ENCODE data around the gene ARHGEF17. TPM values are rescaled to one million over a fixed set of nuclear protein-coding genes. Genes with fewer than 3 reads are reported as not detected.

The ARHGEF17 gene
- total RNA-seq, 4 donors from 2014 or later = 54.0 to 125 (median 61.4) TPM

DNA sequence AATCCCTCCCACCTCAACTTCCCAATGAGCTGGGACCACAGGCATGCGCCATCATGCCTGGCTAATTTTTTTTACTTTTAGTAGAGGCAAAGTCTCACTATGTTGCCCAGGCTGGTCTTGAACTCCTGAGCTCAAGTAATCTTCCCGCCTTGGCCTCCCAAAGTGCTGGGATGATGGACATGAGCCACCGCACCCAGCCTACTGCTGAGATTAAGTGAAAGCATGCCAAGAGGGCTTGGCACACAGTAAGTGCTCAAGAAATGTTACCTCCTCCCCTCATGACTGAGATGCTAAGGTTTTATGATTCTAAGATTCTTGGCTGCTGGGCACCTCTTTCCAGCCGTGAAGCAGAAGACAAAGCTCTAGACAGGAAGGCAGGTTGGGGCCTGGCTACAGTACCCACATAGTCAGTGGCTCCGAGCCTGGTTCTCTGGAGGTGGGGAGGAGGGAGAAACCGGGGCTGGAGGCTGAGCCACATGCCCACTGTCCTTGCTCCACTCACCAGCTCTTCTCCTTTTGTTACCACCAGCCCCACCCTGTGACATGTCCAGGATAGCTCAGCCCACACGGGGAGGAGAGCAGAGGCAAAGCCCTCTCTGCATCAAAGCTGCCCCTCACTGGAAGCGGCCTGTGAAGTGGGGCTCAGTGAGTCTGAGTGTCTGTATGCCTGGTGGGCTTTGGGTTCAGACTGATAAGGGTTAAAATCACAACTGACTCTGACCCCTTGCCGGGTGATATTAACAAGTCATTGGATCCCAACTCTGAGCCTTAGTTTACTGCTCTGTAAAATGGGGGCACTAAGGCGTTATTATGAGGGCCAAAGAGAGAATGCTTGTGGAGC lies 12.9 kb downstream of the ARHGEF17 start:
- DNase-seq = peak; percentile 54 to 62

DNA sequence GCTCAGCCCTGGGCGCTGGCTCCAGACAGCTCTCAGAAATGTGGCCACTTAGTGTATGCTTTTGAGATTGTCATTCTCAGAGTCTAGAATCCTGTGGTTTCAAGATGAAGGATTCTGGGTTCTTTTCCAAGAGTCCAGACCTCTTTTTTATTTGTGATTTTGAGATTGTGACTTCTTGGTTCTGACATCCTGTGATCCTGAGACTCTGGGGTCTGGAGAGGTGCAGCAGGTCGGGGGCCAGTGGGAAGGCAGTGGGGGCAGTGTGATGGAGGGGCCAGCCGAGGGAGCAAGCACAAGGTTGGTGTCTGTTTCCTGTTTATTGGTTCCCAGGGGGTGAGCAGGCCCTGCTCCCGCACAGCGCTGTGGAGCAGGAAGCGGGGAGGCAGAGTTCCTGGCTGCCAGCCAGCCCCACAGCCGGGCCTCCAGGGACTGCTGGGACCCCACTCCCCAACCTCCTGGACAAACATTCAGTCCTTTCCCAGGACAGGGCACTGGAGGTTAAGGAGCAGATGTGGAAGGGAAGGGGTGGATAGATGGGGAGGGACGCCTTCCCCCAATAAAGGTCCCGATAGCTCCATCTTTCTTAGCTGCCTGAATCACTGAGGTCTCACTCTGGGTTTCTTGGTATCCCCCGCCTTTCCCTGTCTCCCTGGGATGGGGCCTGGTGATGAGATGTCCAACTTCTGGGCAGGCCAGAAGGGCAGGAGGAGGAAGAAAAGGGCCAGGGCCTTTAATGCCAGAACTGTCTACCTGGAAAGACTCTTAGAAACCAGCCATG lies 13.7 kb downstream of the ARHGEF17 start:
- H3K36me3 ChIP-seq = no peaks in the 10 kb centered on the region
- H3K4me3 ChIP-seq (replicated peaks in 1 of 3) = no peak overlapping the region
- no peaks in the 10 kb centered on the region for H3K27me3 ChIP-seq
- 43 to 46% methylated on average over 10 of the region's 10 CpGs for WGBS, 2 donors
- intact Hi-C loops (cut with DNase I) = no loop called here
- TF ChIP-seq, protein P1, sequence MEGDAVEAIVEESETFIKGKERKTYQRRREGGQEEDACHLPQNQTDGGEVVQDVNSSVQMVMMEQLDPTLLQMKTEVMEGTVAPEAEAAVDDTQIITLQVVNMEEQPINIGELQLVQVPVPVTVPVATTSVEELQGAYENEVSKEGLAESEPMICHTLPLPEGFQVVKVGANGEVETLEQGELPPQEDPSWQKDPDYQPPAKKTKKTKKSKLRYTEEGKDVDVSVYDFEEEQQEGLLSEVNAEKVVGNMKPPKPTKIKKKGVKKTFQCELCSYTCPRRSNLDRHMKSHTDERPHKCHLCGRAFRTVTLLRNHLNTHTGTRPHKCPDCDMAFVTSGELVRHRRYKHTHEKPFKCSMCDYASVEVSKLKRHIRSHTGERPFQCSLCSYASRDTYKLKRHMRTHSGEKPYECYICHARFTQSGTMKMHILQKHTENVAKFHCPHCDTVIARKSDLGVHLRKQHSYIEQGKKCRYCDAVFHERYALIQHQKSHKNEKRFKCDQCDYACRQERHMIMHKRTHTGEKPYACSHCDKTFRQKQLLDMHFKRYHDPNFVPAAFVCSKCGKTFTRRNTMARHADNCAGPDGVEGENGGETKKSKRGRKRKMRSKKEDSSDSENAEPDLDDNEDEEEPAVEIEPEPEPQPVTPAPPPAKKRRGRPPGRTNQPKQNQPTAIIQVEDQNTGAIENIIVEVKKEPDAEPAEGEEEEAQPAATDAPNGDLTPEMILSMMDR (IDR thresholded peaks at IDR 0.05) = no peak
- TF ChIP-seq POLR2A (IDR thresholded peaks at IDR 0.05) = no peak
- H3K9me3 ChIP-seq = no peaks in the 10 kb centered on the region
- DNase-seq = peak; percentile 51 to 52
- peak overlapping the region; percentile 80 to 99 (median 97) for H3K27ac ChIP-seq
- H3K4me1 ChIP-seq = peaks cover 65 to 100% of the 10 kb centered on the region in 2 donors

More for the DNA sequence above, 12.9 kb downstream of the ARHGEF17 start:
- 50 to 53% methylated on average over 9 to 10 of the region's 10 CpGs for WGBS, 2 donors
- no peaks in the 10 kb centered on the region for H3K9me3 ChIP-seq
- H3K27ac ChIP-seq = peak overlapping the region; percentile 80 to 99 (median 97)
- H3K4me3 ChIP-seq (replicated peaks in 1 of 3) = no peak overlapping the region
- peaks cover 71 to 100% of the 10 kb centered on the region in 2 donors for H3K4me1 ChIP-seq
- H3K27me3 ChIP-seq = no peaks in the 10 kb centered on the region
- no peak for TF ChIP-seq POLR2A (IDR thresholded peaks at IDR 0.05)
- TF ChIP-seq, protein P1 (IDR thresholded peaks at IDR 0.05) = no peak
- intact Hi-C loops (cut with DNase I) = no loop called here
- H3K36me3 ChIP-seq = no peaks in the 10 kb centered on the region

- no peaks in the 10 kb centered on the region for H3K27me3 ChIP-seq
- peak overlapping the region; percentile 80 to 99 (median 97) for H3K27ac ChIP-seq
- no peak for TF ChIP-seq POLR2A (IDR thresholded peaks at IDR 0.05)
- TF ChIP-seq, protein P1 (IDR thresholded peaks at IDR 0.05) = no peak
- H3K36me3 ChIP-seq = no peaks in the 10 kb centered on the region
- peaks cover 59 to 100% of the 10 kb centered on the region in 2 donors for H3K4me1 ChIP-seq
- H3K9me3 ChIP-seq = no peaks in the 10 kb centered on the region
- intact Hi-C loops (cut with DNase I) = no loop called here
- DNase-seq = no peak
- WGBS, 2 donors = 67 to 79% methylated on average over 6 to 7 of the region's 7 CpGs
- no peak overlapping the region for H3K4me3 ChIP-seq (replicated peaks in 1 of 3)
These were observed 14.6 kb downstream of the ARHGEF17 start for GRCh38 chr11:73322382-73323306.

GRCh38 chr11:73323464-73323863 lies 15.4 kb downstream of the ARHGEF17 start:
- Histone ChIP-seq H3K4me3 (replicated peaks in 1 of 3) (no peak overlapping the region), H3K36me3 (no peaks in the 10 kb centered on the region), H3K27me3 (no peaks in the 10 kb centered on the region), H3K4me1 (peaks cover 52 to 96% of the 10 kb centered on the region in 2 donors), H3K9me3 (no peaks in the 10 kb centered on the region), H3K27ac (peak overlapping the region; percentile 80 to 99 (median 97))
- peak in 1 of 2 donors; percentile 29 for TF ChIP-seq POLR2A (IDR thresholded peaks at IDR 0.05)
- TF ChIP-seq, protein P1 (IDR thresholded peaks at IDR 0.05) = no peak
- DNase-seq = peak; percentile 74 to 76
- WGBS, 2 donors = 50 to 72% methylated on average over 10 to 14 of the region's 14 CpGs
- intact Hi-C loops (cut with DNase I) = no loop called here

All from thyroid gland (tissue), 4 donors.